ENCODE results near the gene ANKRD23. TPM values are rescaled to one million over a fixed set of nuclear protein-coding genes. Genes with fewer than 3 reads are reported as not detected.

ANKRD23 gene
- total and polyA plus RNA-seq, 2 donors (not counting 1 experiment from before 2014, with no cell fraction given): 0.41 to 1.3 TPM

DNA sequence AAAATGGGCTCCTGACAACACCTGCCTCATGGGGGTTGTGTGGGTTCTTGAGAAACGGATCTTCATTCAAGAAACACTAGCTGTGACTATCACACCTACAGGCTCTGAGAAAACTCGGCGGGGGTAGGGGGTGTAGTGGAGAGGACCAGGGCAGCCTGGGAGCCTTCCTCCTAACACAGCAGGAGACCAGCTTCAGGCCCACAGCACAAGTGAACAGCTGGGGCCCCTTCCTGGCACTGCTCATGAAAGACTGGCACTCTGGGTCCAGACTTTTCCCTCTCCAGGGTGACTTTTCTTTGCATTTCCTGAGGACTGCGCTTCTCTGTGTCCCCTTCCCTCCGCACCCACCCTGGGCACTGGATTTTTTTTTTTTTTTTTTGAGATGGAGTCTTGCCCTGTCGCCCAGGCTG, 33.2 kb upstream of the ANKRD23 start:
- Histone ChIP-seq H3K9ac (ENCODE audit: insufficient read depth, low read length) (no peak overlapping the region), H3K79me2 (ENCODE audit: control insufficient read depth, insufficient read depth, low read length) (no peaks in the 10 kb centered on the region), H2AFZ (ENCODE audit: low read length) (no peak overlapping the region), H3K9me3 (ENCODE audit: control insufficient read depth, insufficient read depth, low read depth, low read length) (no peaks in the 10 kb centered on the region), H3K27me3 (ENCODE audit: control insufficient read depth, insufficient read depth, low read length) (peaks cover 2% of the 10 kb centered on the region), H3K27ac (ENCODE audit: insufficient read depth, low read length) (no peak overlapping the region), H4K20me1 (ENCODE audit: control insufficient read depth, extremely low read depth, insufficient read depth, low read length) (no peaks in the 10 kb centered on the region), H3K4me2 (ENCODE audit: extremely low read depth, insufficient read depth, low read length) (no peak overlapping the region), H3K4me1 (ENCODE audit: control insufficient read depth, extremely low read depth, insufficient read depth, low read length) (no peaks in the 10 kb centered on the region), H3K4me3 (replicated peaks in 1 of 4; ENCODE audit: control extremely low read depth in 1 of 4, insufficient read depth in 1 of 4, low read depth in 3 of 4, low read length in 4 of 4) (no peak overlapping the region), H3K36me3 (ENCODE audit: control insufficient read depth, insufficient read depth, low read length) (no peaks in the 10 kb centered on the region)
- DNase-seq (ENCODE audit: low read depth in 2 of 2): no peak
- TF ChIP-seq, protein P1, sequence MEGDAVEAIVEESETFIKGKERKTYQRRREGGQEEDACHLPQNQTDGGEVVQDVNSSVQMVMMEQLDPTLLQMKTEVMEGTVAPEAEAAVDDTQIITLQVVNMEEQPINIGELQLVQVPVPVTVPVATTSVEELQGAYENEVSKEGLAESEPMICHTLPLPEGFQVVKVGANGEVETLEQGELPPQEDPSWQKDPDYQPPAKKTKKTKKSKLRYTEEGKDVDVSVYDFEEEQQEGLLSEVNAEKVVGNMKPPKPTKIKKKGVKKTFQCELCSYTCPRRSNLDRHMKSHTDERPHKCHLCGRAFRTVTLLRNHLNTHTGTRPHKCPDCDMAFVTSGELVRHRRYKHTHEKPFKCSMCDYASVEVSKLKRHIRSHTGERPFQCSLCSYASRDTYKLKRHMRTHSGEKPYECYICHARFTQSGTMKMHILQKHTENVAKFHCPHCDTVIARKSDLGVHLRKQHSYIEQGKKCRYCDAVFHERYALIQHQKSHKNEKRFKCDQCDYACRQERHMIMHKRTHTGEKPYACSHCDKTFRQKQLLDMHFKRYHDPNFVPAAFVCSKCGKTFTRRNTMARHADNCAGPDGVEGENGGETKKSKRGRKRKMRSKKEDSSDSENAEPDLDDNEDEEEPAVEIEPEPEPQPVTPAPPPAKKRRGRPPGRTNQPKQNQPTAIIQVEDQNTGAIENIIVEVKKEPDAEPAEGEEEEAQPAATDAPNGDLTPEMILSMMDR (conservative IDR thresholded peaks at IDR 0.05 in 1 of 2, IDR thresholded peaks at IDR 0.05 in 1 of 2; ENCODE audit: low read depth in 1 of 2, low read length in 2 of 2): no peak

DNA sequence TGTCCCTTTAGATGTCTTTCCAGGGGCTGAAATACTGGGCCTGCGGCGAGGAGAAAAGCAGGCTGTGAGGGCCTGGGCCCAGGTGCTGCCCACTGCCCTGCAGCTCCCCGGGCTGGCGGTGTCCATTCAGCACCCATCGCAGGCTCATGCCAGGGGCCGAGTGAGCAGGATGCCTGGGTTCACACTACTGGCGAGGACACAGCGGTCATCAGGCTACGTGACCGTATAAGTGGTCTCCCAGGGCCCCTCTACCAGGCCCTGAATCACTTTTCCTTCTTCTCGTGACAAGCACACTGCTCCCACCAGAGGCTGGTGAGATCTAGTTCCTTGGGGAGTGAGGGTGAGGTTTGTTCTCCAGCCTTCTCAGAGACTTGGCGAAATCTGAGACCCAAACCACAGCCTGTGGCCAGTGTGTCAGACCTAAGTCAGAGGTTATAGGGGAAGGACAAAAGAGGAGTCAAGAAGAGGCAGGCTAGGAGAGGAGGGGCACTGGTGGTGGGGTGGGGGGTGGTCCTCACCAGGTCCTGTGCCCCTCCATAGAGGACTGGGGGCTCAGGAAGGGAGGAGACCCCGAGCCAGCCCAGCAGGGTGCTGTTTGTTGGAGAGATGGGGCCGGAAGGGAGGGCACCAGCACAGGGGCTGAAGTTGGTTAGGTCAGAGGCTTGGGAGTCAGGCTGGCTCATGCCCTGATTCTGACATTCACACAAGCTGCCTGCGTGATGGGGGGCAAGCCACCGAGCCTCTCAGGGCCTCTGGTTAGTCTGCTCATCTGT, 32.6 kb upstream of the ANKRD23 start:
- Histone ChIP-seq H3K4me3 (replicated peaks in 1 of 4; ENCODE audit: control extremely low read depth in 1 of 4, insufficient read depth in 1 of 4, low read depth in 3 of 4, low read length in 4 of 4) (no peak overlapping the region), H3K4me2 (ENCODE audit: extremely low read depth, insufficient read depth, low read length) (no peak overlapping the region), H3K9me3 (ENCODE audit: control insufficient read depth, insufficient read depth, low read depth, low read length) (no peaks in the 10 kb centered on the region), H3K36me3 (ENCODE audit: control insufficient read depth, insufficient read depth, low read length) (no peaks in the 10 kb centered on the region), H2AFZ (ENCODE audit: low read length) (no peak overlapping the region), H3K27me3 (ENCODE audit: control insufficient read depth, insufficient read depth, low read length) (peaks cover 2% of the 10 kb centered on the region), H4K20me1 (ENCODE audit: control insufficient read depth, extremely low read depth, insufficient read depth, low read length) (no peaks in the 10 kb centered on the region), H3K4me1 (ENCODE audit: control insufficient read depth, extremely low read depth, insufficient read depth, low read length) (no peaks in the 10 kb centered on the region), H3K9ac (ENCODE audit: insufficient read depth, low read length) (no peak overlapping the region), H3K27ac (ENCODE audit: insufficient read depth, low read length) (no peak overlapping the region), H3K79me2 (ENCODE audit: control insufficient read depth, insufficient read depth, low read length) (no peaks in the 10 kb centered on the region)
- peak; percentile 45 to 47 for DNase-seq (ENCODE audit: low read depth in 2 of 2)
- TF ChIP-seq, protein P1 (conservative IDR thresholded peaks at IDR 0.05 in 1 of 2, IDR thresholded peaks at IDR 0.05 in 1 of 2; ENCODE audit: low read depth in 1 of 2, low read length in 2 of 2): no peak
- TF ChIP-seq EZH2 (IDR thresholded peaks at IDR 0.05; ENCODE audit: low read length, missing control alignments): no peak

DNA sequence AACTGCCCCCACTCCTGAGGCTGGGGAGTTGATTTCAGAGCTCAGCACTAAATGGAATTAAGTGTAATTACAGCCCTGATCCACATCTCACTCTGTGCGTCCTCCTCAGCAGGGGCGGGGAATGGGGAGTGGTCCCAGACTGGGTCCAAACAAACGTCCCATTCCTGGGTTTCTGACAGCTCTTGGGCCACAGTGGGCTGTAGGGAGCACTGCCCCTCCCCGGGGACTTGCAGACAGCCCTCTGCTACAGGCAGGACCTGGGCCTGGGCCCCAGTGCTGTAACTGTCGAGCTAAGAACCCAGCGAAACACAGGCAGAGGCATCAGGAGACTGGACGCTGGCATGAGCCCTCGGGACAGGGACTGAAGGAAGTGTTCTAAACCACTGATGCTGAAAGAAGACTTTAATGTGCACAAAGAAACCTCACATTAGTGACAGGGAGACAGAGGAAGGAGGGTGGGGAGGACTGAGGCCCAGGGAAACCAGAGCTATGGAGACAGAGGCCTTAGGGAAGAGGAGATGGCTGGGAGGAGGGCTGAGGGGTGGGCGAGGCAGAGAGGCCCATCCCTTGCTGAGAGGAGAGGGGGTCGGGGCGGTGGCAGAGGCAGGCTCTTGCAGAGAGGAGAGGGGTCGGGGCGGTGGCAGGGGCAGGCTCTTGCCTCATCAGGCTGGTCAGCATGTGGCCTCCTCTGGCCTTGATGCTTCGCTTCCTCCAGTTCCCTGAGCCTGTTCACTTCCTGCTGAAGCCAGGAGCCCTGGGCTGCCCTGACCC, 31.9 kb upstream of the ANKRD23 start:
- H2AFZ ChIP-seq (ENCODE audit: low read length): no peak overlapping the region
- peaks cover 3% of the 10 kb centered on the region for H3K27me3 ChIP-seq (ENCODE audit: control insufficient read depth, insufficient read depth, low read length)
- TF ChIP-seq, protein P1 (conservative IDR thresholded peaks at IDR 0.05 in 1 of 2, IDR thresholded peaks at IDR 0.05 in 1 of 2; ENCODE audit: low read depth in 1 of 2, low read length in 2 of 2): no peak
- TF ChIP-seq EZH2 (IDR thresholded peaks at IDR 0.05; ENCODE audit: low read length, missing control alignments): no peak
- no peak overlapping the region for H3K27ac ChIP-seq (ENCODE audit: insufficient read depth, low read length)
- DNase-seq (ENCODE audit: low read depth in 2 of 2): no peak
- H3K4me2 ChIP-seq (ENCODE audit: extremely low read depth, insufficient read depth, low read length): no peak overlapping the region
- no peaks in the 10 kb centered on the region for H3K79me2 ChIP-seq (ENCODE audit: control insufficient read depth, insufficient read depth, low read length)
- no peaks in the 10 kb centered on the region for H3K36me3 ChIP-seq (ENCODE audit: control insufficient read depth, insufficient read depth, low read length)
- H3K9ac ChIP-seq (ENCODE audit: insufficient read depth, low read length): no peak overlapping the region
- H3K4me3 ChIP-seq (replicated peaks in 1 of 4; ENCODE audit: control extremely low read depth in 1 of 4, insufficient read depth in 1 of 4, low read depth in 3 of 4, low read length in 4 of 4): no peak overlapping the region
- no peaks in the 10 kb centered on the region for H3K4me1 ChIP-seq (ENCODE audit: control insufficient read depth, extremely low read depth, insufficient read depth, low read length)
- no peaks in the 10 kb centered on the region for H3K9me3 ChIP-seq (ENCODE audit: control insufficient read depth, insufficient read depth, low read depth, low read length)
- no peaks in the 10 kb centered on the region for H4K20me1 ChIP-seq (ENCODE audit: control insufficient read depth, extremely low read depth, insufficient read depth, low read length)
